CMK (cell line): ENCODE measurements around the gene FN3K.

Source experiments
- DNase-seq: peaks from one replicate; pipeline ENCODE4 v3.0.0-alpha.2; 2010; ENCODE audit warnings: low read depth

FN3K gene

DNA sequence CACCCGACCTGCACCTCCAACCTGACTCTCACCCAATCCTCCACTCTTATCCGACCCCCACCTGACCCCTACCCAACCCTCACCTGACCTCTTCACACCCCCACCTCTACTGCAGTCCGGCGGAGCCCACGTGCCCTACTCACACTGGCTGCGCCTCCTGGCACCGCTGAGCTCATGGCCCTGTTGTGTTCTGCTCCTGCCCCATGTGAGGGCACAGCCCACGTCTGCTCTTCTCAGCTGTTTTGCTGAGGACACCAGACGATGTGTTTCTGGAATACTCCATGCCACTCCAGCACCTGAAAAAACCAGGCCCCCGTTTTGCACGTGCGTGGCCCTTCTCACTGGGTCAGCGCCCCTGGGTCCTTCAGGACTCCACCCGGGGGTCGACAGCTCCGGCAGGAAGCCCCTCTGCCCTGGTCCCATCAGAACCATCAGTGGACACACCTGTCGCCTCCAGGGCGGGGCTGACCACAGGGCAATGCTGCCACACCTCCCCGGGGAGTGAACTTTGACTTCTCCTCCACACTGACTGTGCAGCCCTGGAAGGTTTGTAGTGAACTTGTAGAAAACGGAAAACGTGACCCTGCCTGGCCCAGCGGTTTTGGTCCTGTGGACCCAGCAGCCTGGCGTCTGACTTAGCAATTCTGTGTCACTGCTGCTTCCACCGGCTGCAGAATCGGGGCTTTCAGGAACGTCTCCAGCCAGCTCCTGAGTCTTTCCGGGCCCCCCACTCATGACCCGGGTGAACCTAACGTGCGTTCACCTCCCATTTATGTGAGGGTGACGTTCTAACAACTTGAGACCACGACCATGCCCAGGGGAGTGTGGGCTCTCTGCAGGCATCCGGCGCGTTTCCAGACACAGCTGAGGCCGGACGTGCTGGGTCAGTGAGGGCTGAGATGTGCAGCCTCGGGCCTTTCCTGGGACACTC lies 31.2 kb upstream of the FN3K start:
- no peak for DNase-seq

DNA sequence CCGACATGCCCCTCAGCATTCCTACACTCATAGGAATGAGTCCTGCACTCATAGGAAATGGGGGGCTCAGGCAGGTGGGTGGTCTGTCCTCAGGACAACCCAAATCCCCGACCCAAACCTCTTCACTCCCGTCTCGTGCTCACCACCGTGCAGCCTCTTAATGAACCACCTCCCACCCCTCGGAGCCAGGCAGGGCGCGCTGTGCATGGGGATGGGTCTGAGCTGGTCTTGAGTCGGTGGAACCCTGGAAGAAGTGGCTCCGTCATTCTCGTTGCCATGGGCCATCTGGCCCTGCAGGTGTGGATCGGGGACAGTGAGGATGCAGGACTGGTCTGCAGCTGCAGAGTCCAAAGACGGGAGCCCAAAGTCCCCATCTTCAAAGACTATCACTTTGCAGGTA lies 30.5 kb upstream of the FN3K start:
- DNase-seq: no peak

DNA sequence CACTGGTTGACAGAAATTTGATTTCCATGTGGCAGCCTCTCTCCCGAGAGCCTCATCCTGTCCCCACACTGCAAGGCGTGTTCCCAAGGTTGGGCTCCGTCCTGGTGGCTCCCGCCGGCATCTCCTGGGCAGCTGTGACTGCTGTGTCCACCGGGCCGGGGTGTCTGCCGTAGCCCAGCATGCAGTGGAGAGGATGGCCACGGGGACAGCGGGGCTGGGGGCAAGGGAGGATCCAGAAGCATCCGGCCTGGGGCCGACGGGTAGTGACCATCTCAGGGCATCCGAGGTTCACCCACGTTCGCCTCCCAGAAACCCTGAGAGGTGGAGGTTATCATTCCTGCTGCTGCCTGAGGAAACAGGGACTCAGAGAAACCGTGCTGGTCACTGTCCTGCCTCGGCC lies 29.7 kb upstream of the FN3K start:
- DNase-seq: no peak

DNA sequence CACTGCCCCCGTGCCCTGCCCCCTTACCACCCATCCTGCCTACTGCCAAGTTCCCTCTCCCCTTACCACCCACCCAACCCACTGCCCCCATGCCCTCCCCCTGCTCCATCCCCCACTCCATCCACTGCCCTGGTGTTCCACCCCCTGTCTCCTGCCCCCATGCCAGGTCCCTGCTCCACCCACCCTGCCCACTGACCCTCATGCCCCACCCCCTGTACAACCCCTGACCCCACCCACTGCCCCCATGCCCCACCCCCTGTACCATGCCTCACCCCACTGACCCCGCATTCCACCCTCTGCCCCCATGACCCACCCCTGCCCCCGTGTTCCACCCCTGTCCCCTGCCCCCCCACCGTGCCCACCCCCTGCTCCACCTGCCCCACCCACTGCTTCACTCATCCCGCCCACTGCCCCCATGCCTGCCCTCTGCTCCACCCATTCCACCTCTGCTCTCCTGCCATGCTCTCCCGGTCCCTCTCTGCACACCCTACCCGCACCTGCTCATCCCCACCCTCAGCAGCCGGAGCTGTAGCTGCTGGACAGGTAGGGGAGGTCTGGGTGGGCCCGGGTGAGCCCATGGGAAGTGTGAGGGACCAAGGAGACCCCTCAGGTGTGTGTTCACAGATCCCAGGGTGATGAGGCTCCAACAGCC lies 26.3 kb upstream of the FN3K start:
- no peak for DNase-seq

DNA sequence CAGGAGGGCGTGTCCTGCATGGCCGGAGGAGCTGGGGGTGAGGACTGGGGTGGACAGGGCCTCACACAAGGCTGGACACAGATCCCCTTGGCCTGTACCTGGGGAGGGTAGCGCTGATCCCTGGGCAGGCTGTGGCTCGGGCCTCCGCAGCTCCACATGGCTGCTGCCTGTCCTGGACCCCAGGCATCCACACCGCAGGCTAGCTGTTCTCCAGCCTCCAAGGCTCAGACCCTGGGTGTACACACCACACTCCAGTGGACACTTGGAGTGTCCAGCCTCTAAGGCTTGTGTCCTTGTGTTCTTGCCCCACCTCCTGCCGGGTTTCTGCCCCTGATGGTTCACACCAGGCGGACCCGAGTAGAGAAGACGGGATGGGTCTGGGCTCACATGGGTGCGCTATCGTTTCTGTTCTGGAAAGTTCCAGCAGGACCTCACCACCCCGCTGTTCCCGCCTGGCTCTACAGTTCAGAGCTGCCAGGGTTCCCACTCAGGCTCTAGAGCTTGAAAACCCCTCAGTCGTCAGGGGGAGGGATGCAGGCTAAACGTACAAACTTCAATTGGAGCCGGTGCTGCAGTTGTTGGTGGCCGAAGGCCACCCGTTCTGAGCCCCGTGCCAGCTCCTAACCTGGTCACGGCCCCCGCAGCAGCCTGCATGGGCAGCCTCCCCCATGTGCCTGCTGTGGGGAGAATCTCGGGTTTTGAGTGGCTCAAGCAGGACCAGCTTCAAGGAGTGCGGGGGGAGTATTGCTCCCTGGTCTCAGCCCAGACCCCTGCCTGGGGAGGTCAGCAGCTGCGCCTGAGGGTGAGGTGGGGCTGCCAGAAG lies 25.5 kb upstream of the FN3K start:
- DNase-seq: no peak

DNA sequence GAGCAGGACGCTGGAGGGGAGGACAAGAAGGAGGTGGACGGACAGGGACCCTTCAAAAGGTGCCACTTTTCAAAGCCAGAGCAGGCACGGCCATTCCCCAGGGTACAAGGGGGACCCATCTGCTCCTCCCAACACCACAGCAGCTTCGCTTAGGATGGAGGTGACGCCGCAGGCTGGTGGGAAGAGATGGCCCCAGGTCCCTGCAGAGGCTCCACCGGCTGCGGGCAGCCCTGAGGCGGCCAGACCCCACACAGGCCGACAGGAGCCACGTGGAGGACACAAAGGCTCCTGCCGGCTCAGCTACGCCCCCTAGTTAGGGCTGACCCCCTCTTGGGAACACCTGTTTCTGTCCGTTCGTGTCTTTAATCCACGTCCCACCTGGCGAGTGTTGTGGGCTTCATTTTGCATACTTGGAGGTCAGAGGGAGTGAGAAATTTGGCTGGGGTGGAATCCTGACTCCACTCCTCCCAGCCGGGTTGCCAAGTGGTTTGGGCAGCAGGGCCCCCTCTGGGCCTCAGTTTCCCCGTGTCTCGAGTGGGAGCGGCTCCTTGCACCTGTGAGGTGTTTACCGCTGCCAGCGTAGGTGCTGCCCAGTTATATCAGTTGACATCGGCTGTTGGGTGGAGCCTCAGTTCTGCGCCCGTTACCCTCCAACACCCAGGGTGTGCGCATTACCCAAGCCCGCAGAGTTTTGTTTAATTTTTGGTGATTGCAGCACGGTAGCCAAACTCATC lies 24.7 kb upstream of the FN3K start:
- DNase-seq: no peak

DNA sequence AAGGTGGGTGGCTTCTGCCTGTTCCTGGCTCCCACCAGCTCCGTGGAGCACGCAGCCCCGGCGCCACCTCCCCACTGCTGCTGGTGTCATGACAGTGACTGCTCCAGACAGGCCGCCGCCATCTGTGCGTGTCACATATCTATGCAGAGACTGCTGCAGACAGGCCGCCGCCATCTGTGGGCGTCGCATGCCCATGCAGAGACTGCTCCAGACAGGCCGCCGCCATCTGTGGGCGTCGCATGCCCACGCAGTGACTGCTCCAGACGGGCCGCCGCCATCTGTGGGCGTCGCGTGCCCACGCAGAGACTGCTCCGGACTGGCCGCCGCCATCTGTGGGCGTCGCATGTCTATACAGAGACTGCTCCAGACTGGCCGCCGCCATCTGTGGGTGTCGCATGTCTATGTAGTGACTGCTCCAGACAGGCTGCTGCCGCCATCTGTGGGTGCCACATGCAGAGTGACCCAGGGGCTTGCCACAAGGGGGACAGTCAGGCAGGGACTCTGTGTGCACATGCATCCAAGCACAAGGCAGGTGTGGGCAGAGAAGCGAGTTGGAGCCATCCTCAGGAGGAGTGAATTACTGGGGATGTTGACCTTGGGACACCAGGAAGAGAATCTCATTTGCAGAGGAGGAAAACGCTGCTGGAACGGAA lies 22.2 kb upstream of the FN3K start:
- no peak for DNase-seq

DNA sequence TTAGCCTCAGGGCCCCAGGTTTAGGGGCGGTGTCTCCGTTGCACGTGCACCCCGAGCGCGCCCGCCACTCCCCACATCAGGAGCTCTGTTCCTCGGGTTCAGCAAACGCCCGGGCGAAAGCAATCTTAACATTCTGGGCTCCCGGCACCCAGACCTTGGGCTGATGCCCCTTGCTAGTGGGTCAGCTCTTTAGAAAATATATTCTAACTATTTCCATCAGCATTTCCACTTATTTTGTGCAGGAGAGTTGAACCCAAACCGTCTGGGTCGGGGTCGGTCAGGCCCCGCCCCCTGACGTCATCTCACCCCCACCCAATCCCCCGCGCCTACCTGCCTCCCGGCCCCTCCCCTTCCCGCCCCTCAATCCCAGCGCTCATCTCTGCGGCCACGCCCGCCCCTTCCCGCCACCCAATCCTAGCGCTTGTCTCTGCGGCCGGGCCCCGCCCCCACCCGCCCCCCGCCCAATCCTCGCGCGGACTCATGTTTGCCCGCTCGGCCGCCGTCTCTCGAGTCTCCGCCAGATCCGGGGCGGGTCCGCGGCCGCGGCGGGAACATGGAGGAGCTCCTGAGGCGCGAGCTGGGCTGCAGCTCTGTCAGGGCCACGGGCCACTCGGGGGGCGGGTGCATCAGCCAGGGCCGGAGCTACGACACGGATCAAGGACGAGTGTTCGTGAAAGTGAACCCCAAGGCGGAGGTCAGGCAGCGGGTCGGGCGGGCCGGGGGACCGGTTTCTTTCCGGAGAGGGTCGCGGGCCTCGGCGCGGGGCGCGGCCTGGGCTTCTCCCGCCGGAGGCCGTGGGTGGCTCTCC lies 19.0 kb upstream of the FN3K start, which contains the start of gene FN3KRP:
TSS of gene FN3KRP (plus strand) at position 504 of the 808 bp plus-strand sequence. CDS start at position 554, 50 bp downstream.
- DNase-seq: peak; percentile 89

DNA sequence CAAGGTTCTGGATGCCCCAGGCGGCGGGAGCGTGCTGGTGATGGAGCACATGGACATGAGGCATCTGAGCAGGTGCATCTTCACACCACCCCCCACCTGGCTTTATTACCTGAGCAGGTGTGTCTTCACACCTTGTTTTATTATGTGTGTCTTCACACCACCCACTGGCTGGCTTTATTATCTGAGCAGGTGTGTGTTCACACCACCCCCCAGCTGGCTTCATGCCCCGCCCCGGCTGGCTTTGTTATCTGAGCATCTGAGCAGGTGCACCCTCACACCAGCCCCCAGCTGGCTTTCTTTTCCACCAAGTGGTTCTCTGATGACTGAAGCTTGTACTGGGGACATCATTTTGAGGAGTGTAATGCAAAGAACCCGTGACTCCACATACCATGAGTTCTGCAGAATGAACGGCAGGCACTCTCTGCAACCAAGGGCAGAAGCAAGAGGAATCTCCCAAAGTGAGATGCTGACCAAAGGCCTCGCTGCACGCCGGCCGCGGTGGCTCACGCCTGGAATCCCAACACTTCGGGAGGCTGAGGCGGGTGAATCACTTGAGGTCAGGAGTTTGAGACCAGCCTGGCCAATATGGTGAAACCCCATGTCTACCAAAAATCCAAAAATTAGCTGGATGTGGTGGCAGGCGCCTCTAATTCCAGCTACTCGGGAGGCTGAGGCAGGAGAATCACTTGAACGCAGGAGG lies 16.3 kb upstream of the FN3K start:
- DNase-seq: no peak

DNA sequence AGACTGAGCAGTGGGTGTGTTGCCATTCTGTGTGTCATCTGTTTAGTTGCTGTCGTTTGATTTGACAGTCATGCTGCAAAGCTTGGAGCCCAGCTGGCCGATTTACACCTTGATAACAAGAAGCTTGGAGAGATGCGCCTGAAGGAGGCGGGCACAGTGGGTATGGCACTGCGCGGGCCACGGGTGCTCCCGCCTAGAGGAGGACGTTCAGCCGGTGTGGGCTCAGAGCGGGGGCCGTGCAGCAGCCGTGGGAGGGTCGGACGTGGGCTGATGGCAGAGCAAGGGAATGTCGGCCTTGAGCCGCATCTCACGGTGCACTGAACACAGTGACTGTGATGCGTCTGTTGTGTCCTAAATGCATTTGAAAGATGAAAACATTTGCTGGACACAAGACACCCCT lies 15.2 kb upstream of the FN3K start:
- no peak for DNase-seq

DNA sequence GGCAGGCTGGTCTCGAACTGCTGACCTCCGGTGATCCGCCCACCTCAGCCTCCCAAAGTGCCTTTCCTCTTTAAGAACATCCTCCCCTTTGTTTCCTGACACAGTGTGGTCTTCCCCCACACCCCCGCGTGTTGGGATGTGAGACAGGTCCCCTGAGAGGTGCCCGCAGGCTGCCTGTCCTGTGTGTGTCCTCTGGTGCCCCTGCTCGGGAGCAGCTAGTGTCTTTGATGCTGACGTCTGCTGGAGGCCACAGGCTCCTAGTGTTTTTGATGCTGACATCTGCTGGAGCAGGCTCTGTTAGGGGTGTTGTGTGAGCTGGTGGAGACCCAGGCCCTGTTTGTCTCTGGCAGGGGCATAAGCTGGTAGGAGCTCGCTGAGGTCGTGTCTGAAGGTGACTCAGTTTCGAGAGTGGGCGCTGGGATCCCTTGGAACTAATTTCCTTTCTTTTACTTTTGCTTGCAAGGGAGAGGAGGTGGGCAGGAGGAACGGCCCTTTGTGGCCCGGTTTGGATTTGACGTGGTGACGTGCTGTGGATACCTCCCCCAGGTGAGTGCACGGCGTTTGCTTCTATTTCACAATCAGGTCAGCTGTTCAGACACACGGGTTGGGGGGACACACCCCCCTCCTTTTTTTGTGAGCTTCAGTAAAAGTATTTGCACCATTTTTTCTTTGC lies 12.9 kb upstream of the FN3K start:
- no peak for DNase-seq

DNA sequence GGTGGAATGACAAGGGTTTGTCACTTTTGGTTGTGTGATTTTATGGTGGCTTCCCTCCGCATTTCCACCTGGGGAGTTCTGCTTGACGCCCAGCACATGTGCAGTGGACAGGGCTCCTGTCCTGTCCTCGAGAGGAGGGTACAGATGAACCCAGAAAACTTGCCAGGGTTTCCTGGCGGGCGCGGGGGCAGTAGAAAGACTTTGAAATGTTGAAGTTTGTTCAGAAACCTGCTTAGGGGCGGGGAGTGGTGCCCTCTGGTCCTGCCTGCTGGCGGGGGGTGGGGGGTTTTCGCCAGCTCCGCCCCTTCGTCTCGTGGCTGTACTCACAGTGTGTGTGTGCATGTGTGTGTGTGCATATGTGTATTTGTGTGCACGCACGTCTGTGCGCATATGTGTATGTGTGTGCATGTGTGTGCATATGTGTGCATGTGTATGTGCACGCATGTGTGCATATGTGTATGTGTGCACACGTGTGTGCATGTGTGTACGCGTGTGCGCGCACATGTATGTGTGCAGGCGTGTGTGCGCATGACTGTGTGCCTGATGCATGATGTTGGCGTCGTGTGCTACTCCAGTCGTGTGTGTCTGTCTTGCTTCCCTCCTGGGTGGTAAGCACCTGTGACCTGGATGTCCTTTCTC lies 12.1 kb upstream of the FN3K start:
- DNase-seq: no peak

DNA sequence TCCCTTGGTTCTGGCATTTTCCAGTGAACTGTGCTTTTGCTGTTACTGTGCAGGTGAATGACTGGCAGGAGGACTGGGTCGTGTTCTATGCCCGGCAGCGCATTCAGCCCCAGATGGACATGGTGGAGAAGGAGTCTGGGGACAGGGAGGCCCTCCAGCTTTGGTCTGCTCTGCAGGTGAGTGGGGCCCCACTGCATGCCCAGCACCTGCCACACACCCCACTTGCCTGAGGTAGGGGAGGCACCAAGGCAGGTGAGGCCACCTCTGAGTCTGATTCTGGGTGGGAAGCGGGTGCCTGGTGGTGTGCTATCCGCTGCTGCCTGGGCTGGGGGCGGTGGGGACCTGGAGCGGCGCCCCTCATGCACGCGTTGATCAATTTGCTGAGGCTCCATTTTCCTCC lies 9.0 kb upstream of the FN3K start:
- no peak for DNase-seq

DNA sequence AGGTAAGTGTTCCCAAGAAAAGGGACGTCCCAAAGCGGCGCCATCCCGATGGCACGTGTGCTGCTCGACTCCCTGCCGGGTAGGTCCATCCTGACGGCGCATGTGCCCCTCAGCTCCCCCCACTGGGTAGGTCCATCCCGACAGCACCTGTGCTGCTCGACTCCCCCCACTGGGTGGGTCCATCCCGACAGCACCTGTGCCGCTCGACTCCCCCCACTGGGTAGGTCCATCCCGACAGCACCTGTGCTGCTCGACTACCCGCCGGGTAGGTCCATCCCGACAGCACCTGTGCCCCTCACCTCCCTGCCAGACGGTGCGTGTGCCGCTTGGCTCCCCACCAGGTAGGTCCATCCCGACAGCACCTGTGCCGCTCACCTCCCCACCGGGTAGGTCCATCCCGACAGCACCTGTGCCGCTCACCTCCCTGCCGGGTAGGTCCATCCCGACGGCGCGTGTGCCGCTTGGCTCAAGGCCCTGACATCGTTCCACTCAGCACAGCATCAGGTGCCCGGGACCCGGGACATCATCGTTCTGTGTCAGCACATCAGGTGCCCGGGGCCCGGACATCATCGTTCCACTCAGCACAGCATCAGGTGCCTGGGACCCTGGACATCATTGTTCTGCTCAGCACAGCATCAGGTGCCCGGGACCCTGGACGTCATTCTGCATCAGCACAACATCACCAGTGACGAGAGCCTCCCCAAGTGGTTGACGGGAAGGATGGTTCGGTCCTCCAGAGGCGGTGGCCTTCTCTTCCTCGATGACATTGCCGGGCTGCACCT lies 5.7 kb upstream of the FN3K start:
- no peak for DNase-seq

DNA sequence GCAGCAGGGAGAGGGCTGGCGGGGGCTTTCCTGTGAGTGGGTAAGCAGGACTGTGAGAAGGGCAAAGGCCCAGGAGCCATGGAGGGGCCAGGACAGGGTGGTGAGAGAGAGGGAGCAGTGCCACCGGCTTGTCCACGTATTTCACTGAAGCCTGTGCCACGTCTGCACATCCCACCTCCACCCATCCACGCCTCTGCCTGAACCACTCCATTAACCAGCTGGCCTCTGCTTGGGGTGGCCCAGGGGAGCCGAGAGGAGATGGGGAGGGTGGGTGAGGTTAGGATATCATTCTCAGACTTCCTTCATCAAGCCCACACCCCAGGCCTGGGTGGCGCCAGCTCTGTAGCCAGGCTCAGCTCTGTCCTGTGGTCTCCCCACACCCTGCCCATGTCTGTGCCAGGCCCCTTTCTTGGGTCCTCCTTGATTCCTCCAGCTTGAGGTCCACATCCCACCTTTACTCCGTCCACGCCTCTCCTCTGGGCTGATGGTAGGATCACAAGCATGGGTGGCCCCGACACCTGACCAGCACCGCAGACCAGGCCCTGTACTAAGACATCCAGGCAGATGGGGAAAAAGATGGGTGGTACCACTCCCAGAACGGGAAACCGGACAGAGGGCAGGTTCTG lies 3.2 kb upstream of the FN3K start:
- no peak for DNase-seq

DNA sequence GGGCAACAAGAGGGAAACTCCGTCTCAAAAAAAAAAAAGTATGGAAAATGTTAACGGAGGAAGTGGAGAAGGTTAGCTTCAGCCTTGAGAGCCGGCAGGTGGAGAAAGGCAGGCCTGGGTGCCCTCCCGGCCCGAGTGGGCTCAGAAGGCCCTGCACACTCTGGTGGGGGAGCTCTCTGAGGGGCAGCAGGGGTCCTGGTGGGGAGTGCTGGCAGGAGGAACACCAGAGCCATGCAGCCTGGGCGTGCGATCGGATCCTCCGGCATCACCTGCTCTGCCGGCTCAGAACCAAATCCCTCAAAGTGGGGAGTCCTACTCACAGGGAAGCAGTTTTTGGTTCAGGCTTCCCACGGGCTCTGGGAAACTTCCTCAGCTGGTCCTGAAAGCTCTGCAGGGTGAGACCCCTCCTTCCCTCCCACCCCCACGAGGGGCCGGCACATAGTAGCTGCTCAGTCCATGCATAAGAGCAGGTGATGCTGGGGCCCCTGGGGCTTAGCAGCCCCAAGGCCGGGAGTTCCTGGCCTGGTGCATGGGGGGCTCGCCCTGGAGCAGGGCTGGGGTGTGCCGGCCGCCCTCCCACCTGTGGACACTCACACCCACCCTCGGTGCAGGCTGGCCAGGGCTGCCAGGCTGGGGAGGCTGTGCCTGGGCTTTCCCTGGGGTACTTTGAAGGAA lies 1.2 kb downstream of the FN3K start:
- no peak for DNase-seq
